ENCODE results near the gene EPHA7.

The EPHA7 gene

DNA sequence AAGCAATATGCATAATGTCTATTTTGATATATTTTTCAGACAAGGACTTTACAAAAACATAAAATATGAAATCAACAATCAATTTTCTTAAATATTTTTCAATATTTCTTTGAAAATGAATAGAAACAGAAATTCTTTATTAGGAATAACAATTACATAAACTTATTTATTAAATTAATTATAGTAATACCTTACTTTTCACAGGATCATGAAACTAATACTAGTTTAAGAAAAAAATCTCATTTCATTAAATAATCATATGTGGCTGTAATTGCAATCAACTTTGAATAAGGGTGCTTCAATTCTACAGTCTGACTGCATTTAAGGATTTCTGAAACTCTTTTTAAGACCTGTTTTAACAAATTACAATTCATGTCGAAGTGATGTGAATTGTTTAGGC lies 26.6 kb downstream of the EPHA7 start:
- DNase-seq = no peak

DNA sequence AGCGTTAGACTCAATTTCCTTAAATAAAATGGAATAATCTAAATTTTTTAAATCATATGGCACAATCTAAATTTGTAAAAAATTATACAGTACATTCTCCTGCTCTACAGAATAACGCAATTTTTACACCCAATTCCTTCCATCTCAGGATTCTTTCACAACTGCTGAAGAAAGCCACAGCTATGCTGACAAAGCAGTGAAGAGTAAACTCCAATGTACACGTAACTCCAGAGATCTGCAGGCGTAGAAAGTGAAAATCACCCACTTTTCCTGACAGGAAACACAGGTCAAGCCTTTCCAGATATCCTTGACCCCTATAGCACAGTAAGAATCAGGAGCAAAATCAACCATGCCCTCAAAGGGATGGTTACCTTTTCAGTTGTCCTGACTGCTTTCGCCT lies 27.4 kb downstream of the EPHA7 start:
- no peak for DNase-seq

DNA sequence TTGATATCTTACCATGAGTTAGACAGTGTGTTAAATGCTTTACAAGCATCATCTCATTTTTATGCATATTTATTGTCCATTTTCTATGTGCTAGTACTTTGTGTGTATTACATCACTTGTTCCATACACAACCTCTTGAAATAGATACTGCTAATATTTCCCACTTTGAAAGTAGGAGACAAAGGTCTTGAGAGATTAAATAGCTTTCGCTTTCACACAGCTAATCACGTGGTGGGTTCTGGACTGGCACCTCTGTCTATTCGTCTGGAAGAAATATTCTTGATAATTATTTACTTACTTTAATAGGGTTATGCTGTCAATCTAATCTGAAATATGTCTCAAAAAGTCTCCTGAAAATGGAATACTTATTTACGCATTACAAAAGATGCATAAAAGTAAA lies 30.2 kb downstream of the EPHA7 start:
- no peak for DNase-seq

DNA sequence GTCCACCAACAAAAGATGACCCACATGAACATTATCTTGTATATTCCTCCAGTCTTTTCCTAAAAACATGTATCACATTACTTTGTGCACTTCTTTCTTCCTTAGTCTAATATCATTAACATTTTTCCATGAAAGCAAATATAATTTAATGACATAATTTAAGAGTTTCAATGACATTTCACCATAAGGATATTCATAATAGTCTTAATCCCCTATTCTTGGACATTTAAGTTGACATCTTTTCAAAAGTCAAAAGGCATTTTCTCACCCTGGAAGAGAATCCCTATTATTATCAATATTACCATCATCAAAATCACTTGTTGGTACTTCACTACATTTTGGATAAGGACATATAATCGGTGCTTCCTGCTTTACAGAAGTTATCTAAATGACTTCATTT lies 31.3 kb downstream of the EPHA7 start:
- no peak for DNase-seq

DNA sequence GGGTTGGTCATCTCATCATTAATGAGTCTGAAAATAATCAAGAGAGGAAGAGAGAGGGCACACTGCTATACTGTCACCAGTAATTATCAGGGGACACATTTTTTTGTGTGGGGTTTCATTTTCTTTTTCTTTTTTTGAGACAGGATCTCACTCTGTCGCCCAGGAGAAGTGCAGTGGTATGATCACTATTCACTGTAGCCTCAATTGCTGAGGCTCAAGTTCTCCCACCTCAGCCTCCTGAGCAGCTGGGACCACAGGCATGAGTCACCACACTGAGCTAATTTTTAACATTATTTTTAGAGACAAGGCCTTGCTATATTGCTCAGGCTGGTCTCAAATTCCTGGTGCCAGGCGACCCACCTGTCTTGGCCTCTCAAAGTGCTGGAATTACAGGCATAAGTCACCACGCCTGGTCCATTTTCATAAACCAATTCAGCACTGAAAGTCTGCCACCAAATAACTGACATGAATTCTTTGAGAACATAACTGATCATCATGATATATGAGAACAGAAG lies 43.3 kb downstream of the EPHA7 start:
- no peak for DNase-seq

DNA sequence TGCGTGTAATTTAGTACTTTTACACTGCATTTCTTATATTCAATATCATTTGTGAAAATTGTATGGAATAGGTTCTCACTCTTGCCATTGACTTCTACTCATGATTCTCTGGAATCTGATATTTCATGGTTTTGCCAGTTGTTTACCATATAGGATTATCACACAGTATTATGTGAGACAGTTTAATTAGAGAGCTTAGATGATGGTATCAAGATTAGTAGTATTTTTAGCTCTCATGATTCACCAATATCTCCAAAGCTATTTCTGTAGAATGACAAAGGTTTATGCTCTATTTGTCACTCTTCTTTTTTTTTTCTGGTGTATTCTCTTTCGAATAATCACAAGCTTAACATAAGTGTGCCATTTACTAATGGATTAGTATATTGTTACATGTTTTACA lies 45.9 kb downstream of the EPHA7 start:
- no peak for DNase-seq

DNA sequence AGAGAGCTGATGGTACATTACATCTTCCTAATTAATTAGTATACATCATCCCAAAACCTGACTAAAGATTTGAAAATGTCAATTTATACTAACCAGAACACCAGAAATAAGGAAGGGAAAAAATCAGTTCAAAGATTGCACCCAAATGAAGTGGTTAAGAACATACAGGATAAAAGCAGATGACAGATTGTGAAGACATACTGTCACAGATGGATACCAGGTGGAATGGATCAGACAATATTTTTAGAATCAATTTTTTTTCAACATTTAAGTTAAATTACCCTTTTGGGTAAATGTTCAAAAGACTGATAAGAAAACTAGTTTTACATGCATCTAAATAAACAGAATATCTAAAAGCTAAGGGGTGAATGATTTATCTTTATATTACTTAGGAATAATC lies 47.6 kb downstream of the EPHA7 start:
- no peak for DNase-seq

DNA sequence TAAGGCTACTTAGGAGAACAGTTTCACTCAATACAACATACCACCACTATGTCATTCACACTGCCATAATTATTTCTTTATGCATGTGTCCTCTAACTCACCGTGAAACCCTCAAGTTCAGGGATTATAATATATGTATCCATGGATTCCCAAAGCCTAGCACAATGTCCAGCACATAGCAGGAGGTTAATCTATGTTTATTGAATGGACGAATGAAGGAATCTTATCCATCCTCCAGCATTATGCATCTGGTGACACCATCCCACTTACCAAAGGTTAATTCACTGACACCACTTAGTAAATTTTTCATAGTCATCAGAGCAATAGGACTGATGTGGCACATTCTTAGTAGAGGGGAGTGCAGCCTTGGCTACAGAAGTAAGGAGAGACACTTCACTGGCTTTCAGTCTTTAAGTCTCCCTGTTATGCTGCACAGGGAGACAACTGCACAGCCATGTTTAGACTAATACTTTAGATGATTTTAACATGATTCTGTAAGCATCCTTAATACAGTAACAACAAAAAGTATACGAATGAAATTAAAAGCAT lies 49.7 kb downstream of the EPHA7 start:
- DNase-seq = no peak

DNA sequence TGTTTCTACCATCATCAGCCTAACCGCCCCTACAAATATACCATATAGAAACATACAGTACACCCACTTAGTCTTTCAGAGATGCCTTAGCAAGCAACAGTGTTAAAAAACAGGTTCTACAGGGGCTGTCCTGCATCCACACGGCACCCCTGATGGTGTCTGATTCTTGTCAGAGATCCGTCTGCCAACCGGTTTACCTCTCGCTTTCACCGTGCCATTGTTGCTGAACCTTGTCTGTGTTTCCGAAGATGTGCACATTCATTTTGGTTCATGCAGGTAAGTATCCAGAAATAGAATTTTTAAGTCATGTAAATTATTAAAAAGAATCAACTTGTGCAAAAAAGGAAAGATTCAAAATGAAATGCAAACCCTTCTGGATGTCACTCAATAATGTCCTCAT lies 52.9 kb downstream of the EPHA7 start:
- no peak for DNase-seq

DNA sequence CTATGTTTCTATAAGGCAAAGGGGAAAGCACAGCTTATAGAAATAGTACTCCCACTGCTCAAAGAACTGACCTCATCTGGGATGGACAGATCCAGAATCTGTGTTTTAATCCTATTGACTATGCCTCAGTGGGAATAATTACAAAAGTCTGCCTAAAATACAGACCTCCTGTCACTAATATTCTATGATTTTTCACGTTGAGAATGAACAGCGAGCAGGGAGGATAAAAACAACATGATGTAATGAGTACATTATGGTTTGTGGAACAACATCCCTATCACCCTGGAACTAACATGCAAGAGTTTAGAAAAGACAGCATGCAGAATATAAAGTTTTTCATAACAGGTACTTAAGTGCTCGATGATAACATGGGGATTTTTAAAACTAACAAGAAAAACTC lies 53.9 kb downstream of the EPHA7 start:
- DNase-seq = no peak

DNA sequence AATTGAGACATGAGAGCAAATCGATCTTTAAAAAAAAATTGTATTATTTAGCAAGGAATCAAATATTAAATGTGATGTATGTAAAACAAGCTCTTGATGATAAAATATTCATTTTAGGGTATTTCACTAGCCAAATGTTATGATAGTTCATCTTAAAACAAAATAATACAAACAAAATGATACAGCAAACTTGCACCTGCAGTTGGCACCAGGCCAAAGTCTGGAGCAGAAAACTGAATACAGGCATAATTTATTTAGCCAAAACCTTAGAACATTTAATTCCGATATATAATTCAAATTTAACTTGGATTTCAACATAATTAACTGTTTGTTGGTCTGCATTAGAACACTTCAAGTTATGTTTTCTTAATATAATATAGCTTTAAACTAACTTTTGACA lies 60.9 kb downstream of the EPHA7 start:
- no peak for DNase-seq

DNA sequence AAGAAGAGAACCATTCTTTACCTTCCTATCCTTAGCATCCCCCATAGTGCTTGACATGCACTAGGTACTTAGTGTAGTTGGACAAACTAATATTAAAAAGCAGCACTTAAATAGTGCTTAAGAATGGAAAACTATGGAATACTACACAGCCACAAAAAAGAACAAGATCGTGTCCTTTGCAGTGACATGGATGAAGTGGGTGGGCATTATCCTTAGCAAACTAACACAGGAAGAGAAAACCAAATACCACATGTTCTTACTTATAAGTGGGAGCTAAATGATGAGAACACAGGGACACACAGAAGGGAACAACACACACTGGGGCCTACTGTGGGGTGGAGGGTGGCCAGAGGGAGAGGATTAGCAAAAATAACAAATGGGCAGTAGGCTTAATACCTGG lies 66.8 kb downstream of the EPHA7 start:
- no peak for DNase-seq

DNA sequence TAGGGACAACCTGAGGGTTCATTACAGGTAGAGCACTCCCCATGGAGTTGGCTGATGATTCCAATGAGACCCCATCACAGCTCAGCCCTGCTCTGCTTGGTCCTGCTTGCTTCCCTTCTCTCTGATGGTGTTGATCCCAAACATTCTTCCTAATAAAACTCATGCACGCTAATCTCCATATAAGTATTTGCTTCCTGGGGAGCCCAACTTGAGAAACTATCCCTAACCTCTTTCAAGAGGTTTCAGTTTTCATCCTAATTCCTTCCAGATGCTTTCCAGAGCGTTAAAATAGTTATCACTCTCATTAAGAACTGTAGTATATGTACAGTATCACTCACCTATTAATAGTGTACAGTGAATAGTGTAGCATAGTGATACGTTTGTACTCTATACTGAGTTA lies 68.1 kb downstream of the EPHA7 start:
- DNase-seq = no peak

DNA sequence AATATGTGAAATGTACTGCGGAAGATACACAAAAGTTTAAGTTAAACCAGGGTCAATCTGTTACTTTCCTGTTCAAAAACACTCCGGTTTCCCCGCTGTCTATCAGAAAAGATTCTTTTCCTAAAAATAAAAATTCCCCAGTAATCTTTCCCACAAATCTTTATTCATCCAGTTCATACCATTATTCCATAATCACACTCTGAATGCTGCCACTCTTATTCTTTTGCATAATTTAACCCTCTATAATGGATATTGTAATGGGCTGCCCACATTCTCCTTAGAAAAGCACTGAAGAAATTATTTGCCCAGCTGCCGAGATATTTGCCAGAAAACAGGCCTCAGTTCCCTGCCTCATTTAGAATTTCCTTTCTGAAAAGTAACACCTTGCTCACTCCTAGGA lies 68.6 kb downstream of the EPHA7 start:
- no peak for DNase-seq

DNA sequence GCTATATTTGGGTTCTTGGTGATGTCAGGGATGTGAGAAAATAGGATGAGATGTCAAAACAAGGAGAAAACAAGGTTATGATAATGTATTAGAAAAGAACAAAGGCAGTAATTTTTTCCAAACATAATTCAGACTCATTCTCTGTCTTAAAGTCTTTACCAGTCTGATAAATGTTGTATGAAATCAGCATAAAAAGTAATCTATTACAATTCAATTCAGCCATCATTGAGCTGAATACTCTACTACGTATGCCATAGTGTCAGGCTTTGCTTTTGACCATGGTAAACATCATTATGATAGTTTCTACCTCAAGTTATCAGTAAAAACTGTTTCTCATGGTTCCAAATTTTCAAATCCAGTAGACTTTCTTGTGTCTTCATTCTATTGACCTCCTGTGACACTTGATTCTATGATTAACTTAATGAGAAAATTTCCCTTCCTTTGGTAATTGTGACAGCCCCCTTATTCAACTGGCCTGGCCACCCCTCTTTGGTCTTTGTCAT lies 75.0 kb downstream of the EPHA7 start:
- no peak for DNase-seq

DNA sequence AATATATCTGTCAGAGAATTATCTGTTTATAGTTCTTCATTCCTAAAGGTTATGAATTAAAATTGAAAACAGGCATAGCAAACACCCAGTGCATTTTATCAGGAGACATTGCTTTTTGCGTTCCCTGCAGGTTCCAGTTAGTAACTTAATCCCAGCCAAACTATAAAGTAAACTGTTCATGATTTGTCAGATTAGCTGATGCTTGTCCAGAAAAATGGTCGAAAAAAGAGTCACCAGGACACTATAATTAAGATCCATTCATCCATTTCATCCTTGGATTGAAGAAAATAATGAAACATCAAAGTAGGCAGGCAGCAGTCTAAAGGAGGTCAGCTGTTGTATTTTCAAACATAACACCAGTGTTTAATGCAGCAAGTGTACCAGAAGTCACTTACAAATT lies 75.9 kb downstream of the EPHA7 start:
- DNase-seq = no peak

DNA sequence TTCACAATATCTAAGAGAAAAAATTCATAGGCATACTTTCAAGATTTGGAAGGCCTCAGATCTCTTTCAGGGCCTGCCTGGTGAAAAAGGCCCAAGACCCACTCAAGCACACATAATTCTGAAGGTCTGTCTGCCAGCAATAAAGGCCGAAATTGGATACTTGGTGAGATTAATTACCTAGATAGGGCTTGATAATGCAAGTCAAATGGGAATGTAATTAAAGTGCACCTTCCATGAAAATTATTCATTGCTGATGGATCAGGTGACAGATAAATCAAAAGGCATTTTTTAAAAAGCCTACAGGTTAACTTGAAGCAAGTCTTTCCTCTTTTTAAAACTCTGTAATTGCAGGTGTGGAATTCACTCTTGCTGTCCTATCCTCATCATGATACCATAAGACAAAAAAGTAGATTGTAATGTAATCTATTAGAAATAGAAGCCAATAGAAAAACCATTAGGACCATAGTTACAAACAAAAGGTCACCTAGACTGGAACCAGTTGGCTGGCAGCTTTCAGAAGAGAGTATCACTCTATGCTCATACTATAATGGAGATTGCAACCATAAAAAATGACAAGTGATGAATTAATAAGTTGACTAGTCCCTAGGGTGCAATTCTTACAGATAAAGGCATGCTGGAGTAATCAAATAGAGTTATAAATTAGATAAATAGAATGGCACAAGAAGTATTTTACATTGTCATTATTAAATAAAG lies 77.3 kb downstream of the EPHA7 start:
- DNase-seq = no peak

DNA sequence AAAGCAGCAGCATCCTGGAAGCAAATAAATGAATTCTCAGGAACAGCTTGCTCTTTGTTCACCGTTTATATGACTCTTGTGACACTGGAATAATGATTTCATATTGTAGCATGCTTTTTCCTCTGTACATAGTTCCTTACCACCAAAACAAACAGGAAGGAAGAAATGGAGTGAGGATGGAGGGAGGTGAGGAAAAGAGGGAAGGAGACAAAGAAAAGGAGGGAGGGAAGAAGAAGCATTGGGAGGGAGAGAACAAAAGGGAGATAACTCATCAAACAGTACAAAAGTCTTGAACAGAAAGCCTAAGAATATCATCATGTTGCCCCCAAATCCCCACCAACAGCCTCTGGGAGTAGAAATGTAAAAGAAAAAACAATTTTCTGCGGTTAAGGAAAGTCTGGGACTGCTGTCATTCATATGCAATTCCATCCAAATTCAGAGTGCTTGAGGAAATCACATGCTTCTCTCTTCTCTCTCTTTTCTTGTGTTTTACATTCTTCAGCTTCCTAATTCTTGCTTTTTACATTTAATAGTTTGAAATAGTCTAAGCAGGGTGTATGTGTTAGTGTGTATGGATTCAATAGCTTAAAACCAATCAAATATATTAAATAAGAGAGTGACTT lies 81.5 kb downstream of the EPHA7 start:
- no peak for DNase-seq

DNA sequence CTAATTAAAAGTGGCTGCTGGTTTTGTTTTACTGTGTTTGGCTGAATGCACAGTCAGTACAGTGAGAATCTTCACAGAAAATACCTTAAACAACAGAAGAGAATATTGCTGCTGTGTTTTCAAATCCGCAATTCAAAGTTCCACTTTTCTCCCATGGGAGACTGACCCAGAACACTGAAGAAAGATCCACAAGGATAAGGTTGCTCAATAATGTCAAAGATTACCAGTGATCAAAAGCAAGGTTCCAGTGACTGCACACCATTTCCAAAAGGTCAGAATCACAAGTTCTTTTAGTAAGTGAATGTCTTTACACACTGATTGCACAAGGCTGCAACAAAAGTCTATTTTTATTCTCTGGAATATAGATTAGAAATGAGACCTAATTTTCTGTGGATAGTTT lies 82.3 kb downstream of the EPHA7 start:
- no peak for DNase-seq

DNA sequence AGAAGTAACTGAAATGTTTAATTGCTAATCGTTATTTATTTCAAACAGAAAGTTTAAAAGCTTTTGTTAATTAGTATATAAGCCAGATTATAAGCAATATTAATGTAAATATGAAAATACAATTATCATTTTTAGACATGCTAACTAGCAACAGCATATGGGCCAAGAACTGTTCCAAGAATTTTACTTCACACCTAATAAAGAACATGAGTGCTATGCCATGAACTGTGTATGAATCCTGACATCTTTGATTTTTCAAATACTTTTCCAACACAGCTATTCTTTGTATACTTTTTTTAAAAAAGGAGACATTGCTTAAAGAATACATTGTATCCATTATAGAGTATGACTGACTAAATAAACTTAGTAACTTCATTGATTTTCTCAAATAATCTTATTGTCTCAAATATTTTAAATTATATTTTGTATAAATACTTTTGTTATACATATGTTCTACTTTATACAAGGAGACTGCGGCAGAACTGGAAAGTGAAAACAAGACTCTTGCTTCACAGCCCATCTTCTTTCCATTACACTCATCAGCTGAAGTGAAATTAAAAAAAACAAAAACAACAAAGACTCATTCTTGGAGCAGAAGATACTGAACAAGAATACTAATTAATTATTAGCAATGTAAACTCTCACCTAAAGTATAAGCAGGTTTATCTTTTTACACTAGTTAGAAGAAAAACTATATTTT lies 89.9 kb downstream of the EPHA7 start:
- no peak for DNase-seq

DNA sequence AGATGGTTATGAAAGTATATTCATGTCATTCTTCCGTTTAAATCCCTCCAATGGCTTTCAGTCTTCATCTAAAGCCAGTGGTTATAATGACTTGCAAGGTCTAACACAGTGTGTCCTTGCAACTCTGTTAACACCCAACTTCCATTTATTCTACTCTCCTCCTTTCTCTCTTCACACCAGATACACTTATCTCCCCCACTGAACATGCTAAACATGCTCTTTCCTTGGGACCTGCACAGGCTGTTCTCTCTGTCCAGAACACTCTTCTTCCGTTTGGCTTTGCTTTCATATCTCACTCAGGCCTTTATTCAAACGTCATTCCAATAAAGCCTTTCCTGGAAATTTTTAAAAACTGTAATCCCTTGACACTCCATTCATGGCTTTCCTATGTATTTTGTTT lies 91.5 kb downstream of the EPHA7 start:
- no peak for DNase-seq

DNA sequence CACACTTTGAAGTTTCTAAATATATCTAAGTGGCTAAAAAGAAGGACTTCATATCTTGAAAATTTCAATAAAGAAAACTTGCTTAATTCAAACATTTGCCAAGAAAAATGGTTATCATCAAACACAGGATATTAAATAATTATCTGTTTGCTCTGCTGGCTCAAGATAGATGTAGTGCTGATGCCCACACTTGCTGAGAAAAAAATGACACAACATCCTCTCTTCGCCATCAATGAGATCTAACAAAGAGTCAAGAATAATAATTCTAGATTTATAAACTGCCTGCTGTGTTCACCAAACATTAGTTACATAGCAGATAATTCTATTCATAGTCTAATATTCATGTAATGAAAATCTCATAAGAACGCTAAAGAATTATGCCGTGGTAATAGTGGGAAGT lies 93.6 kb downstream of the EPHA7 start:
- no peak for DNase-seq

DNA sequence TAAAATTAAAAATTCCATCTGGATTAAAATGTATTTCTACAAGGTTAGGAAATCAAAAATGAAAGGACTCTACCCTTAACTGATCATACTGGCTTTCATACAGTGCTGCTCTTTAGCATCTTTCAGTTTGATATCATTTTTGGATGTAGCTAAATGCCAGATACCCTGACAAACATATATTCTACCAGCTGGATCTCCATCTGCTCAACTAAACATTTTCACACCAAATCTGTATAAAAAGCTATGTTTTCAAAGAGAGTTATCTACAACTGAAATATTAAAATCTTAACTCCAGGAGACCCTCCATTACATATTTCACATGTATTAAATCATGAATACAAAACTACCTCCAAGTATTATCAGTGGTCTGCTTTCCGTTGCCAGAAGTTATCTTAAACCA lies 95.7 kb downstream of the EPHA7 start:
- DNase-seq = no peak

DNA sequence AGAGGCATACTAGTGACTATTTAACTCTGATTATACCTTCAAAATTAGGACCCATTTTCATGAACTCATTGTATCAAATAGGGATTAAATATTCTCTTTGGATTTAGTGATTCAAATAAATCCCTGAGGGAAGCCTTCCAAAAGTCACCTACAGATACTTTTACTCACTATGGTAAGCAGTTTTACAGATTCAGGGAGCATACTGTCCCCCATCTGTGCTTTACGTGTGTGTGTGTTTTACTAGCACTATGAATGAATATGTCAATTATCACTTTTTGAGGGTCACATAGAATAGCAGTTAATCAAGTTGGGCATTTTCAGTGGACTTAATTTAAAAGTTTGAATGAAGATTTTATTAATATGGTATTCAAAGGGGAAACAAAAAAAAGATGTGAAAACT lies 96.7 kb downstream of the EPHA7 start:
- DNase-seq = no peak
